HUDEP-2 (cell line): ENCODE results near the gene PLP2.

Experiments
- DNase-seq, 76 experiments: peaks; one replicate each; lab custom pipeline; 2025; ENCODE audit not compliant: unreplicated experiment in 76 of 76; lab: John Stamatoyannopoulos, UW

The PLP2 gene

DNA sequence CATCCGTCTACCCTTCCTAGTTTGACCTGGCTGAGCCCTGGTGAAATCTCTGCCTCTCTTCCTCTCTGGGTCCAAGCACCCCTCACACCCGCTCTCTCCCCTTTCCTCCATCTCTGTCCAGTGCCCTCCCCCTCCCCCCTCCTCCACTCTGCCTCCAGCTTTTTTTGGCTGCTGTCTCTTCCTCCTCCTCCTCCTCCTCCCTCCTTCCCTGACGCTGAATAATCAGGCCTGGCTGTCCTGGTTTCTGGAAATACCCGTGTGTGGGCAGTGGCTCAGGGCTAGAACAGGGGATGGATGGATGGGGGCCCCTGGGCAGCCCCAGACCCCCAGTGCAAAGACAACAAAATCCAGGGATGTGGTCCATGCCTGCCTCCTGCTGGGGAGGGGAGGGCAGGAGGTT, 33.0 kb downstream of the PLP2 start:
- DNase-seq: no peak

DNA sequence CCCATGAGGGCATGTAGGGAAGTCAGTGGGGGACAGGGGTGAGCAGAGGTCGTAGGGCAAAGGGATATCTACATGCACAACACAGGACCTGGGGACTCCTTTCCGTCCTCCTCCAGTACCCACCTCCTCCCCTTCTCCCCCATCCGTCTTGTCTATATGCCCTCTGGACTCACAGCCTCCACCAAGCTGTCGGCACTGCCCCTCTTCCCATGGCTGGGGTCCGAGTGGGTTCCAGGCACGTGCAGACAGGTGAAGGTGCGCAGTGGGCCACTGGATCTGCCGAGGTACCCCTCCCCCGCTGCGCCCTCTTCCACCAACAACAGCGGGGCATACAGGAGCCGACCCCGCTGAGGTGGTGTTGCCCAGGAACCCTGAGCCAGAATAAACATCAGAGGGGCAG, 33.7 kb downstream of the PLP2 start:
- DNase-seq: no peak

DNA sequence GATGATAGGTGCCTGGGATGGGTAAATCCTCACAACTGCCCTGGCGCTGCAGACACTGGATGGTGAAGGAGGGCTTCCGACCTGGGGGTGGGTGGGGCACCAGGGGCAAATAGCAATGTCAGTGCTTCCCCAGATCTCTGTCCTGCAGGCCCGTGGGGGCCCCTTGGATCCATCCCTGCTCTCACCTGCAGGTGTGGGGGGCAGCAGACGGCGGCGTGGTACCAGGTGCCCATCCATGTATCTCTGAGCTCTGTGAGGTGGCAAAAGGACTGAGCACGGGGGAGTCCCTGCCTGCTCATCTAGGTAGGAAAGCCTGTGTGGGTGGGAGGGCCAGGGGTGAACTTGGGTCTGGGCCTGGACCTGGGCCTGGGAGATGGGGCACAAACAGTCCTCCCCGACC, 34.8 kb downstream of the PLP2 start:
- no peak for DNase-seq

DNA sequence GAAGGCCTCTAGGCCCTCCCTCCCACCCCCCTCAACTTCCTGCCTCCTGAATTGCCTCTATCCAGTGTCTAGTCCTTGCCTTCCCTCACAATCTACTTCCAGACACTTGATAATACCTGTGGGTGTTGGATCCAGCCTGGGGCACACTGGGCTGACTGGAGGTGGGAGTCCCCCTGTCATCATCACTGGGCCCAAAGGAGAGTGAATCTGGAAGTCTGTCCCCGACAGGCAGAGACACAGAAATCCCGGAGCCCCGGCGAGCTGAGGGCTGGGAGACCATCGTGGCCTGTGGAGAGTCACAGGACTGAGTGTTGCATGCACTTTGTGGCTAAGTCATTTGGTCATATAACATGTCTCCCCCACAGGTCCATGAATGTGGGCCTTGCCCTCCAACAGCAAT, 36.7 kb downstream of the PLP2 start:
- no peak for DNase-seq

DNA sequence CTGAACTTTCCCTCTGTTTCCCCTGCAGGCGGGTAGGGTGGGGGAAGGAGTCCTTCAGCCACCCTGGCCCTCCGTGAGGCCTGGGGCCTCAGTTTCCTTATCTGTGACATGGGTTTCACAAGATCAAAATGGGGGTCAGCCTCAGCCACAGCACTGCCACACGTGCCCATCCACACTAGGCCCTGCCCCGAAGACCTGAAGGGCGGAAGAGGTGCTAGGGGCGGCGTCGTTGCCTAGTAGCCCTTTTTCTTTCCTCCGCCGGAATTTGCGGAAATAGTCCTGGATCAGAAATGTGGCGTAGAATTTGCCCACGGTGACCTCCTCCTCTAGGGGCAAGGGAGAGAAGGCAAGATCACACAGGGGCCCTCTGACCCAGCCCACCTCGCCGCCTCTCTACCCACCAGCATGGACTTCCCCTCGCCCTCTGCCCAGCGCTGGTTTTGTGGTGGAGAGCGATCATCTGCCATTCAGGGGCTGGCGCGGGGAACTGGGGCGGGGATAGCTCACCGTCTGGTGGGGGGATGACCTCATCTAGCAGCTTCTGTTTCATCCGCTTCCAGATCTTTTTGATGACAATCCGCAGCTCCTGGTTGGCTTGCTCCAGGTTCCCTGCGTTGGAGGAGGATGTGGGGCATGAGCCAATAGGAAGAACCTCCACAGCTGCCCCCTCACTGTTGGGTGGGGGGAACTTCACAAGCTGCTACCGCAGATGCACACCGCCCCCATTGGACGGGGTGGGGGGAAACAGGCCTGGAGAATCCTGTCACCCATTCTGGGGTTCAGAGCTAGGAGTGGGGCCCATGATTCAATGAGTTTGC, 37.9 kb downstream of the PLP2 start:
- no peak for DNase-seq

DNA sequence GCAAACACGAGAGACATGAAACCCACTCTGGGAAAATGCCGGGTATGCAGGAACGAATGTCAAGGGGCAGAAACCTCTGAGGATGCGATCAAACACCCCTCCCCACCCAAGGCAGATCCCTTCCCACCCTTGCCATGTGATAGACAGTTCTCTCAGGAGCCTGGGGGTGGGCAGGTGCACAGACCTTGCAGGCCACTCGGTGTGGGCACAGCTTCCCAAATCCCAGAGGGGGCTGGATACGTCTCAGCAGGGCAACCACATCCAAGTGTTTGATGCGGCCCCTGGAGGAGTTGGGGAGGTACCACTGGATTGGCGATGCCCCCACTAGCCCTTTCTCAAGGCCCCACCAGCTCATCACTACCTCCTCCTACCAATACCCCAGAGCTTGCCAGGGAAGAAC, 38.7 kb downstream of the PLP2 start:
- no peak for DNase-seq

DNA sequence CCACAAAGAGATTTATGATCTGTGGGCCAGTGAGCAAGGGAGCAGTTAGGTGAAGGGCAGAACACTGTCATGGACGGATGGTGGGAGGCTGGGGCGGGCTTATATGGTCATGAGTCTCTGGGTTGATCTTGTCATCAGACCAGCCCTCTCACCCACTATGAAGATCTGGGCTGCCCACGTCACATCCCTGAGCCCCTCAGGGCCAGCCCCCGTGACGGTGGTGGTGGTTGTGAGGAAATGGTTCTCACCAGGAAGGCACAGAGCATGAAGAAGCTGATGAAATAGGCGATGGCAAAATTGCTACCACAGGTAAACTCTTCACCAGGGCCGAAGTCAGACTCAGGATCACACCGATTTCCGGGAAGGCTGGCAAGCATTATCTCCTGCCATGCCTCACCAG, 39.4 kb downstream of the PLP2 start:
- no peak for DNase-seq

DNA sequence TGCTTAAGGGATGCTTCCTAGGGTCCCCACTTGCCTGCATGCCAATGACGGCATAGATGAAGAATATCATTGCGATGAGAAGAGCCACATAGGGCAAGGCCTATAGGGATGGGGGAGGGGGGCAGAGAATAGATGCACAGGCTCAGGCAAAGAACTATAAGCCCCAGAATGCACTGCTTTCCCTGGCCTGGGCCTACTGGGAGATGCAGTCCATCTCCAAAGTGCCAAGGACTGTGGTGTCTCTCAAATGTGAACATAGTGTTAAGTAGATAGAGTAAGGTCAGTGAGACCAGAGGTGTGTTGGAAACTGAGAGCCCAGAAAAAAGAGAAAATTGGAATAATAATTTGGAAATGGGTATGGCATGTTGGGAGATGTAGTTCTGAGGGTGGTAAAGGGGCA, 40.5 kb downstream of the PLP2 start:
- no peak for DNase-seq

DNA sequence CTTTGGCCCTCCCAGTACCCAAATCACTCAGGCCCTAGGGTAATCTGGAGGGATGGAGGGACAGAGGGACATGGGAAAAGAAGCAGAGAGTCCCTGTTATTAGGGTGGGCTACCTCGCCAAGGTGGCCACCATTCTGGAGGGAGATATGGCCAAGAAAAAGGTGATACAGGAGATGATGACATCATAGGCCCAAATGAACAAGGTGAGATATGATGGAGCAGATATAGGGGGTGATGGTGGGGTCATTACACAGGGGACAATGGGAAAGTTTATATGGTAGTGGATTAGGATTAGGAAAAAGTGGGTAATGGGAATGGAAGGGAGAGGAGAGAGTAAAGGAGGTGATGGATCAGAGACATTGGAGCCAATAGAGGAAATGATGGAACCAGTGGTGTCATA, 41.2 kb downstream of the PLP2 start:
- DNase-seq: no peak

DNA sequence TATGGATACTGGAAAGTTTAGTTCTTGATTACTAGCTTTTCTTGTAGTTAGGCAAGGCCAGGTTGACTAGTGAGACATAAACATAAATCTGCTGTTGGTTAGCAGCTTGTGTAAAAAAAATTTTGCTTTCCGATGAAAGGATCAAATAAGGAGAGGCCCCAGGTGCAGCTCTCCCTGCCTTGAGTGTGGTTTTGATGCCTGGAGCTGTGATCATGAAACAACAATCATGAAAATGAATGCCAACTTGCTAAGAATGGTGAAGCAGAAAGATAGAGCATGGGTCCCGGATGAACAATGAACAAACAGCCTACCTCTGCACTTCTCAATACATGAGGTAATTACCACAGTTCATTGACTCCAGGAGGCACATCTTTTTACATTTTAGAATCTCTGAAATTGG, 42.7 kb downstream of the PLP2 start:
- no peak for DNase-seq

DNA sequence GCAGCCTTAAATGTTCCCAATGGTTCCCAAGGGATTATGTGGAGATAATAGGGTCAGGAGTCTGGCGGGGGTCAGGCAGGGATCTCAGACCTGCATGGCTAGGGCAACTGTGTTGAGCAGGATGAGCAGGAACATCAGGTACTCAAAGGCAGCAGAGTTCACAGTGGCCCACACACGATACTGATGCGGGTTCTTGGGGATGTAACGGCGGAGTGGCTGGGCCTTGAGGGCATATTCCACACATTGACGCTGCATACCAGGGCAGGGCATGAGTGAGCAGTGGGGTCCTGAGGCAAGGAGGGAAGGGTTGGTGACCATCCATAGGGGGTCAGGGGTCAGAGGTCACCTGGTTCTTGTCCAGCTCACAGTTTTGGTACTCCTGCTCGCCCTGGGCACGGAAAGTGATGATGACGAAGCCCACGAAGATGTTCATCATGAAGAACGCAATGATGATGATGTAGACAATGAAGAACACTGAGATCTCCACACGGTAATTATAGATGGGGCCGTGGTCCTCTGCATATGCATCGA, 43.4 kb downstream of the PLP2 start:
- DNase-seq: no peak

DNA sequence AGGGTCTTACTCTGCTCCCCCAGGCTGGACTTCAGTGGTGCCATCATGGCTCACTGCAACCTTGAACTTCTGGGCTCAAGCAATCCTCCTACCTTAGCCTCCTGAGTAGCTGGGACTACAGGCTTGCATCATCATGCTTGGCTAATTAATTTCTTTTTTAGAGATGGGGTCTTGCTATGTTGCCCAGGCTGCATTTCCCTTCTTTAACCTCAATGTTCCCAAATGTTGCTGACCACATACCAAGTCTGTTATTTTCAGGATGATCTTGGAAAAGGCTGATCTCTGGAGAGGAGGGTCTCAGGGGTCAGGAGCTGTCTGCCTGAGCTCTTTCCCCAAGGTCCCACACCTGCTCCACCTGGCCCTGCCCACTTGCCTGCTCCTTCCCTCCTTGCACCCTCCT, 48.4 kb downstream of the PLP2 start:
- DNase-seq: no peak

DNA sequence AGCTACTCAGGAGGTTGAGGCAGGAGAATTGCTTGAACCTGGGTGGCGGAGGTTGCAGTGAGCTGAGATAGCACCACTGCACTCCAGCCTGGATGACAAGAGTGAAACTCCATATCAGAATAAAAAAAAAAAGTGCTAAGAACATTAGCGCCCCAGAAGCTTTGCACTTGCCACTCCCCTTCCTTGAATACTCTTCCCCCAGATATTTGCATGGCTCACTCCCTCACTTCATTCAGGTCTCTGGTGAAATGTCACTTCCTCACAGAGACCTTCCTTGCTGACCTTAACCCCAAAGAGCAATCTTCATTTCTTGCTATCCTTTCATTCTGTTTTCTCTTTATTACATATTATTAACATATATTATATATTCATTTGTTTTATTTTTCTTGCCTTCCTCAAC, 50.2 kb downstream of the PLP2 start:
- no peak for DNase-seq
